HepG2 (cell line): ENCODE measurements around the gene GMPR.

Experiments used
- ZKSCAN1 ChIP-seq: fragments of 150-350 bp; IDR thresholded peaks from 2 replicates; pipeline ENCODE4 v1.6.1; 2014; ENCODE audit warnings: low read length
- ZNF720 ChIP-seq: sonication (generic); formaldehyde crosslinking; IDR thresholded peaks from 2 replicates; pipeline ENCODE4 v1.4.0; 2020; ENCODE audit warnings: missing genetic modification reagents

- TF ChIP-seq ZKSCAN1 = no peak
- no peak for TF ChIP-seq ZNF720 (CRISPR knock-in tag)
Observed at GRCh38 chr6:16314296-16314695, 75.9 kb downstream of the GMPR start.
